Activated naive CD8-positive, alpha-beta T cell treated with anti-CD3 and anti-CD28 coated beads, Interleukin-2, amount 50 U/mL, for 24 hours (primary cell): ENCODE results near the gene CHRM1.

Experiments used
- ATAC-seq: fragments of 150-1000 bp; cut with Tn5 transposase; one replicate; pipeline ENCODE4 v1.10.0; 2021
- DNase-seq: peaks from one replicate; pipeline ENCODE4 v3.0.0; 2021
- H3K27ac Mint-ChIP-seq: one replicate; pipeline ENCODE4 v1.8.0; 2021; ENCODE audit warnings: mild to moderate bottlenecking, mixed read lengths
- H3K27me3 Mint-ChIP-seq: one replicate; pipeline ENCODE4 v1.8.0; 2021; ENCODE audit warnings: mixed read lengths
- H3K36me3 Mint-ChIP-seq: one replicate; pipeline ENCODE4 v1.8.0; 2021; ENCODE audit warnings: low read depth, mixed read lengths
- H3K4me1 Mint-ChIP-seq: one replicate; pipeline ENCODE4 v1.8.0; 2021; ENCODE audit warnings: mixed read lengths
- H3K4me3 Mint-ChIP-seq: one replicate; pipeline ENCODE4 v1.8.0; 2021; ENCODE audit warnings: mild to moderate bottlenecking, moderate library complexity, mixed read lengths
- H3K9me3 Mint-ChIP-seq: one replicate; pipeline ENCODE4 v1.8.0; 2021; ENCODE audit warnings: mixed read lengths

Gene CHRM1

DNA sequence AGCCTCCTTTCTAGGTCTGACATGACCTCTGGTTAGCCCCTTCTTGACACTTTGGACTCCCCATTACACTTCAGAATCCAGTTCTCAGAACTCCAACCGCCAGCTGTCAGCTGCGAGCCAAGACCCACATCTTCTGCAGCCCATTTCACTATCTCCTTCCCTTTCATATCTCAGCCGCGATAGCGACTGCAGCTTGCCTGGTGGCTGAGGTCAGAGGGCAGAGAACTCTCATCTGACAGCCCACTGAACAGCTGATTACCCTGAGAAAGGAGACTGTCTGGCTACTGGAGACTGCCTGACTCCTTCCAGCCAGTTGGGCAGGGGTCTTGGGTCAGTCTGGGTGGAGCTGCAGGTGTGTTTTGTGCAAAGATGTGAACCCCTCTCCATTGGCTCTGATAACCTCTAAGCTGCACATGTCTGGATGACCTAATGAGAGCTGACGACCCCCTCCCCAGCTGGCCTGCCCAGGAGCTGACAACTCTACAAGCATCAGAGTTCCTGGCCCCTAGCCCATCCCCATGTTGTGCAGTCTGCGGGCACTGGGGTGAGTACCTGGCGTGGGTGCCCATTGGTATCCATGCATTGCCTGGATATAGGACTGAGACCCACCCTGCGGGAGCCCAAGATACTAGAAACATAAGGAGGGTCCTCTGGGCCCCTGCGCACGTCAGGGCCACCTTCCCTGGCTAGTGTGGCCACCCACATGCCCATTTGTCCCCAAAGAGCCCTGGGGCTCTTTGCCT lies 1.1 kb downstream of the CHRM1 start:
- peaks cover 30% of the 10 kb centered on the region for H3K27me3 Mint-ChIP-seq
- DNase-seq, result no peak
- H3K27ac Mint-ChIP-seq, result no peak overlapping the region
- no peak overlapping the region for H3K4me3 Mint-ChIP-seq
- peaks cover 13% of the 10 kb centered on the region for H3K4me1 Mint-ChIP-seq
- no peaks in the 10 kb centered on the region for H3K9me3 Mint-ChIP-seq
- H3K36me3 Mint-ChIP-seq, result no peaks in the 10 kb centered on the region
- ATAC-seq, result no peak

DNA sequence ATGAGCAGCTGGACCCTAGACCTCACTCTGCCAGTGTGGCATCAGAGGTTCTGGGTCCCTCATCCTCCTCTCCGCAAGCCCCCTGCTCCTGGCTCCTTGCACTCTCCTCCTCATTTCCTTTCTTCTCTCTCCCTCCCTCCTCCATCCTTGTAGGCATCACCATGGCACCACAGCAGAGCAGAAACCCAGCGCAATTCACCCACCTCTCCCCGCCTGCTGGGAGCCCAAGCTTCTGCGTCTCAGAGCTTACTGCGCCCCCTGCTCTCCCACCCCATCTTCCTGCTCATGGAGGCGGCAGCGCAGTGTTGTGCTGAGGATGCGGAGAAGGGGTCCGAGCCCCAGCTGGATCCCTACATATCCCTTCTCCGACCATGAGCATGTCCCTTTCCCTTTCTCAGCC lies 1.7 kb downstream of the CHRM1 start:
- Mint-ChIP-seq H3K4me1 (peaks cover 13% of the 10 kb centered on the region), H3K36me3 (no peaks in the 10 kb centered on the region), H3K4me3 (no peak overlapping the region), H3K27me3 (peaks cover 29% of the 10 kb centered on the region), H3K9me3 (no peaks in the 10 kb centered on the region), H3K27ac (no peak overlapping the region)
- DNase-seq (no peak), ATAC-seq (no peak)

GRCh38 chr11:62918531-62918930 lies 2.6 kb downstream of the CHRM1 start:
- ATAC-seq (no peak), DNase-seq (no peak)
- Mint-ChIP-seq H3K4me3 (no peak overlapping the region), H3K9me3 (no peaks in the 10 kb centered on the region), H3K27ac (no peak overlapping the region), H3K27me3 (peaks cover 21% of the 10 kb centered on the region), H3K4me1 (peaks cover 7% of the 10 kb centered on the region), H3K36me3 (no peaks in the 10 kb centered on the region)

DNA sequence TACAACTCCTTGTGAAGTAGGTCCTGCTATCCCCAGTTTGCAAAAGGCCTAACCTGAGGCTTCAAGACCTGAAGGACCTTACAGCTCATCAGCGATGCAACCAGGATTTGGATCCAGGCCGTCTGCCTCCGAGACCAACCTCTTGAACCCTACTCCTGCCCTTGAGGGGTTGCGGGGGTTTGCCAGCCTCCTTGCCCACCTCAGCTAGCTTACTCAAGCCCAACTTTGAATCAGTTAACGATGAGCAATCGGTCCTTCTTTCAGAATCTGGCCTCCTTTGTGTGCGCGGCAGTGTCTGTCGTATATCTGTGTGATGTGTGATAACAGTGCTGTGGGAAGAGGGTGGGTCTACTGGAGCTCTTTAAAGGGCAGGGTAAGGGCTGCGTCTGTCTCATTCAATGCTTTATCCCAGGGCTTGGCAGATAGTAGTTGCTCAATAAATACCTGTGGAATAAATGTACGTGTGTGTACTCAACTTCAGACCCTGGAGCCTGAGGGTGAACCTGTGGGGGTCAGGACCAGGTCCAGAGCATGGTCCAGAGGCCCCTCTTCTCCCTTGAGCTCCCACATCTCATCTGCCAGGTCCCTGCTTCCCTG lies 3.2 kb downstream of the CHRM1 start:
- H3K4me1 Mint-ChIP-seq, result peaks cover 6% of the 10 kb centered on the region
- H3K9me3 Mint-ChIP-seq, result no peaks in the 10 kb centered on the region
- H3K27ac Mint-ChIP-seq, result no peak overlapping the region
- no peak overlapping the region for H3K4me3 Mint-ChIP-seq
- H3K36me3 Mint-ChIP-seq, result no peaks in the 10 kb centered on the region
- no peak for DNase-seq
- peaks cover 18% of the 10 kb centered on the region for H3K27me3 Mint-ChIP-seq
- no peak for ATAC-seq

GRCh38 chr11:62914416-62914815 lies 6.7 kb downstream of the CHRM1 start:
- H3K36me3 Mint-ChIP-seq, result no peaks in the 10 kb centered on the region
- H3K27ac Mint-ChIP-seq, result no peak overlapping the region
- H3K4me1 Mint-ChIP-seq, result no peaks in the 10 kb centered on the region
- DNase-seq, result no peak
- H3K9me3 Mint-ChIP-seq, result no peaks in the 10 kb centered on the region
- no peak overlapping the region for H3K4me3 Mint-ChIP-seq
- ATAC-seq, result no peak
- no peaks in the 10 kb centered on the region for H3K27me3 Mint-ChIP-seq

- Mint-ChIP-seq H3K36me3 (no peaks in the 10 kb centered on the region), H3K27me3 (peaks cover 3% of the 10 kb centered on the region), H3K4me3 (no peak overlapping the region), H3K27ac (no peak overlapping the region), H3K9me3 (no peaks in the 10 kb centered on the region), H3K4me1 (no peaks in the 10 kb centered on the region)
- DNase-seq (no peak), ATAC-seq (no peak)
Observed at GRCh38 chr11:62912268-62912667, 8.9 kb downstream of the CHRM1 start.

GRCh38 chr11:62911137-62912130 lies 9.7 kb downstream of the CHRM1 start:
- Mint-ChIP-seq H3K4me1 (no peaks in the 10 kb centered on the region), H3K36me3 (no peaks in the 10 kb centered on the region), H3K9me3 (no peaks in the 10 kb centered on the region), H3K4me3 (no peak overlapping the region), H3K27me3 (peaks cover 5% of the 10 kb centered on the region), H3K27ac (no peak overlapping the region)
- DNase-seq, result no peak
- ATAC-seq, result no peak

DNA sequence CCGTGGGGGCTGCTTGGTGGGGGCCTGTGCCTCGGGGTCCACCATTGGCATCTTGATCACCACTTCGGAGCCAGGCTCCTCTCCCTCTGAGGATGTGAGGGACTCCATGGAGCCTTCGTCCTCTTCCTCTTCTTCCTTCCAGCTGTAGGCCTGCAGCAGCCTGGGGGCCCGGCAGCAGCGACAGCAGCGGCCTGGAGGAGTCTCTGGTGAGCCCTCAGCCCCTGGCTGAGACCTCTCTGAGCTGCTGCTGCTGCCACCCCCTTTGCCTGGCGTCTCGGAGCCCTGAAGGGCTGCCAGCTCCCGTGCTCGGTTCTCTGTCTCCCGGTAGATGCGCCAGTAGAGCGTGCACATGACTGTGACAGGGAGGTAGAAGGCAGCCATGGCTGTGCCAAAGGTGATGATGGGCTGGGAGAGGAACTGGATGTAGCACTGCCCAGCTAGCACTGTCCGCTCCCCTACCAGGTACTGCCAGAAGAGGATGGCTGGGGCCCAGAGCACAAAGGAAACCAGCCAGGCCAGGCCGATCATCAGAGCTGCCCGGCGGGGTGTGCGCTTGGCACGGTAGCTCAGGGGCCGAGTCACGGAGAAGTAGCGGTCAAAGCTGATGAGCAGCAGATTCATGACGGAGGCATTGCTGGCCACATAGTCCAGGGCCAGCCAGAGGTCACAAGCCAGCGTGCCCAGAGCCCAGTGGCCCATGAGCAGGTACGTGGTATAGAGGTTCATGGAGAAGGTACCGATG lies 10.9 kb downstream of the CHRM1 start:
- Mint-ChIP-seq H3K27ac (no peak overlapping the region), H3K36me3 (no peaks in the 10 kb centered on the region), H3K9me3 (no peaks in the 10 kb centered on the region), H3K4me3 (no peak overlapping the region), H3K27me3 (peaks cover 9% of the 10 kb centered on the region), H3K4me1 (no peaks in the 10 kb centered on the region)
- DNase-seq (no peak), ATAC-seq (no peak)

DNA sequence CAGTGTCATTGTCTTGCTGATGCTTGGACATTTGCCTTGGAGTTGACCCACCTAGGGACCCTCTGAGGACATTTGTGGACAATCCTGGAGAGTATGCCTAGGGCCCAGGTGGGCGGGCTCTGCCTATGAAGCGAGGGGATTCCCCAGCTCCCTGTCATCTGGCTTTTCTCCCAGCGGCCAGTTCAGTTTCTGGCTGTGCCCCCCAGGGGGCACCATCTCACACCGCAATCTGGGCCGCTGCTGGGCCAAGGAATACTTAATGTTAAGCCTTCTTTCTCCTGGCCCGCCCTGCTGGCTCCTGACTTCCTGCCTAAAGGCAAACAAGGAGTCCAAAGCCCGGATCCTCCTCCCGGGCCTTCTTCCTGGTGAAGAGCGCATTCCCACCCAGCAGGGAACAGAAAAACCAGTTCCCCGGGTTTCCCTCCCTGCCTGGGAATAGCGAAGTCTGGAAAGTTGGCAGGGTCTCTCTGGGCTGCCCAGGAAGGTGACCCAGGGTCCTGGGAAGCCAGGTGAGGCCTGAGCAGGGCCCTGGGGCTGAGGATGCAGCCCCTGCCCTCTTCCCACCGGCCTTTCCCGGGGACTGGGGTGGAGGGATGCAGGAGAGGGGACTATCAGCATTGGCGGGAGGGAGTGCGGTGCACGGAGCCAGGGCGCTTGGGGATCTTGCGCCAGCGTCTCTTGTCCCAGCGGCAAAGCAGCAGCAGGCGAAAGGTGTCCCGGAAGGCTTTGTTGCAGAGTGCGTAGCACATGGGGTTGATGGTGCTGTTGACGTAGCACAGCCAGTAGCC lies 11.9 kb downstream of the CHRM1 start:
- no peaks in the 10 kb centered on the region for H3K4me1 Mint-ChIP-seq

GRCh38 chr11:62908468-62909072 lies 12.6 kb downstream of the CHRM1 start:
- no peak for ATAC-seq
- no peaks in the 10 kb centered on the region for H3K4me1 Mint-ChIP-seq
- no peaks in the 10 kb centered on the region for H3K9me3 Mint-ChIP-seq
- H3K27ac Mint-ChIP-seq, result no peak overlapping the region
- H3K36me3 Mint-ChIP-seq, result no peaks in the 10 kb centered on the region
- no peak for DNase-seq
- H3K27me3 Mint-ChIP-seq, result peaks cover 9% of the 10 kb centered on the region
- H3K4me3 Mint-ChIP-seq, result no peak overlapping the region

More for the DNA sequence above, 11.9 kb downstream of the CHRM1 start:
- Mint-ChIP-seq H3K4me3 (no peak overlapping the region), H3K27ac (no peak overlapping the region), H3K27me3 (peaks cover 9% of the 10 kb centered on the region), H3K36me3 (no peaks in the 10 kb centered on the region), H3K9me3 (no peaks in the 10 kb centered on the region)
- DNase-seq, result peak; percentile 50
- peak; percentile 56 for ATAC-seq

GRCh38 chr11:62905927-62906531 lies 15.1 kb downstream of the CHRM1 start:
- Mint-ChIP-seq H3K9me3 (no peaks in the 10 kb centered on the region), H3K27me3 (peaks cover 9% of the 10 kb centered on the region), H3K36me3 (no peaks in the 10 kb centered on the region), H3K4me1 (peaks cover 10% of the 10 kb centered on the region), H3K27ac (no peak overlapping the region), H3K4me3 (no peak overlapping the region)
- DNase-seq (peak; percentile 82), ATAC-seq (peak; percentile 59)

DNA sequence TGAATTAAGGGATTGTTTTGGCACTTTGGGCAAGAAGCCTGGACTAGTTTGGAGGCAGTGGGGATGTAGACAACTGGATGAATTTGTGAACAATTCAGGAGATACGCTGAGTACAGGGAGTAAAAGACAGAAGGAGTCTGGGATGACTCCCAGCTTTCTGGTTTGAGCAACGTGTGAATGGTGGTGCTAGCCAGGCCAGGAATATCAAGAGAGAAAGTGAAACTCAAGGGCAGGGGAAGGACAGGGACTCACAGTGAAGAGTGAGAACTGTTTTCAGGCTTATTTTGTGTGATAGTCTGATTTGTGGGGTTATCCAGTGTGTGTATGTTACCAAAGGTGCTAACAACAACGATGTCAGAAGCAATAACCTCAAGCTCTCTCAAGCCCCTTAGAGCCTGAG lies 15.9 kb downstream of the CHRM1 start:
- Mint-ChIP-seq H3K4me1 (peaks cover 10% of the 10 kb centered on the region), H3K36me3 (no peaks in the 10 kb centered on the region), H3K9me3 (no peaks in the 10 kb centered on the region), H3K27me3 (peaks cover 11% of the 10 kb centered on the region), H3K27ac (no peak overlapping the region), H3K4me3 (no peak overlapping the region)
- ATAC-seq (no peak), DNase-seq (no peak)

GRCh38 chr11:62902932-62903331 lies 18.2 kb downstream of the CHRM1 start:
- H3K4me3 Mint-ChIP-seq, result no peak overlapping the region
- no peaks in the 10 kb centered on the region for H3K9me3 Mint-ChIP-seq

More at GRCh38 chr11:62902932-62903331, 18.2 kb downstream of the CHRM1 start:
- Mint-ChIP-seq H3K36me3 (no peaks in the 10 kb centered on the region), H3K27ac (no peak overlapping the region), H3K27me3 (peaks cover 17% of the 10 kb centered on the region), H3K4me1 (peaks cover 10% of the 10 kb centered on the region)
- no peak for ATAC-seq
- DNase-seq, result no peak
